ENCODE results near the gene ISY1.
"Not testable (repeated sequence)": the region's sequence is repeated elsewhere in the genome, so short reads cannot be mapped to it uniquely, and the experiment has no call there.

Gene ISY1

GRCh38 chr3:129166579-129167332 is 5.9 kb upstream of the ISY1 start:
- DNase-seq (ENCODE audit: low spot score): no peak

GRCh38 chr3:129165594-129165993 is 4.7 kb upstream of the ISY1 start:
- DNase-seq (ENCODE audit: low spot score): not testable (repeated sequence)

- no peak for DNase-seq (ENCODE audit: low spot score)
Measured at GRCh38 chr3:129164500-129164899, 3.6 kb upstream of the ISY1 start.

GRCh38 chr3:129162729-129163579 is 2.1 kb upstream of the ISY1 start:
- DNase-seq (ENCODE audit: low spot score): peak; percentile 68

GRCh38 chr3:129161860-129162271 is 1.0 kb upstream of the ISY1 start:
- peak; percentile 76 for DNase-seq (ENCODE audit: low spot score)

- DNase-seq (ENCODE audit: low spot score): no peak
Measured at GRCh38 chr3:129144786-129145185, 16.1 kb downstream of the ISY1 start.

GRCh38 chr3:129141011-129141410 is 19.9 kb downstream of the ISY1 start:
- DNase-seq (ENCODE audit: low spot score): not testable (repeated sequence)

- no peak for DNase-seq (ENCODE audit: low spot score)
Measured at GRCh38 chr3:129139911-129140310, 21.0 kb downstream of the ISY1 start.

GRCh38 chr3:129136275-129136674 is 24.6 kb downstream of the ISY1 start:
- not testable (repeated sequence) for DNase-seq (ENCODE audit: low spot score)

GRCh38 chr3:129132097-129132866 is 28.6 kb downstream of the ISY1 start:
- DNase-seq (ENCODE audit: low spot score): no peak

- DNase-seq (ENCODE audit: low spot score): no peak
Measured at GRCh38 chr3:129131465-129132088, 29.3 kb downstream of the ISY1 start.

- DNase-seq (ENCODE audit: low spot score): no peak
Measured at GRCh38 chr3:129130291-129130813, 30.5 kb downstream of the ISY1 start.

- DNase-seq (ENCODE audit: low spot score): no peak
Measured at GRCh38 chr3:129128357-129129155, 32.3 kb downstream of the ISY1 start.

GRCh38 chr3:129126726-129127280 is 34.1 kb downstream of the ISY1 start:
- no peak for DNase-seq (ENCODE audit: low spot score)

- DNase-seq (ENCODE audit: low spot score): peak; percentile 62
Measured at GRCh38 chr3:129123314-129124060, 37.4 kb downstream of the ISY1 start.

- peak; percentile 19 for DNase-seq (ENCODE audit: low spot score)
Measured at GRCh38 chr3:129122412-129123011, 38.4 kb downstream of the ISY1 start.

- DNase-seq (ENCODE audit: low spot score): peak; percentile 89
Measured at GRCh38 chr3:129121792-129122411, 39.0 kb downstream of the ISY1 start, which contains the start of gene RAB43. TSS of gene RAB43 (minus strand) at chr3:129121804. CDS start at chr3:129121489, 315 bp downstream.

- DNase-seq (ENCODE audit: low spot score): no peak
Measured at GRCh38 chr3:129121016-129121791, 39.7 kb downstream of the ISY1 start.
